OCI-LY3 (cell line): Measurements from ENCODE around the gene TRIM46.
"Not testable (repeated sequence)": the region's sequence is repeated elsewhere in the genome, so short reads cannot be mapped to it uniquely, and the experiment has no call there.

Source experiments
- EZH2phosphoT487 ChIP-seq: fragments of 200-600 bp; shearing (Covaris generic); IDR thresholded peaks from 2 replicates; pipeline ENCODE4 v1.6.1; 2018; ENCODE audit warnings: antibody characterized with exemption, mixed run types, low read depth
- TF ChIP-seq, protein P1 (sequence below): fragments of 200-600, 300-600 bp; sonication (generic); IDR thresholded peaks from 2 replicates; pipeline ENCODE4 v1.5.1; 2014; ENCODE audit warnings: antibody characterized with exemption, low read length, low read depth

DNA sequence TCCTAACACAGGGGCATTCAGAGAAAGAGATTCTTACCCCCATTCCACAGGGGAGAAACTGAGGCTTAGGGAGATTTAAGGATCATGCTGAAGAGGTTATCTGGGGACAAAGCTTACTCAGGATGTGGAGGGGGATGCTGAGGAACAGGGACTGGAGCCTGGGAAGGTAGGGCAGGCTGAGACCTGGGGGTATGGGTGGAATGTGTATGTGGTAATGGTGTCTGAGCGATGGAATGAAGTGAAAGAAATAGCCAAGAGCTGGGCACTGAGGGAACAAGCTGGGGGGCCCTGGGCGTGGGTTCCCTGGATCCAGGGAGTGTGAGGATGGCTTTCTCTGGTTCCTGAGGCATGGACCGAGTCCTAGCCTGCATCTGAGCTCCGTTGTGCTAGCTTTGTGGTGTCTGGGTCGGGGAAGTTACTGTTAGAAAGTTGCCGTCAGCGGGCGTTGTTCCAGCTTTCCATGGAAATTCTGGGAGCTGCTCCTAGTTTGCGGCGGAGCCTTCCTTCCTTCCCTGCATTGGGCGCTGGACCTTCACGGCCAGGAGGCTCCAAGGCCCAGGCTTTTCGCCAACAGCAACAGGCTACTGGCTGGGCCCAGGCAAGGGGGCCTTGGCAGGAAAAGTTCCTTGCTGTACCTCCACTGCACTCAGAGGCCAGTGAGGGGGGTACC lies 37.9 kb downstream of the TRIM46 start:
- TF ChIP-seq, protein P1, sequence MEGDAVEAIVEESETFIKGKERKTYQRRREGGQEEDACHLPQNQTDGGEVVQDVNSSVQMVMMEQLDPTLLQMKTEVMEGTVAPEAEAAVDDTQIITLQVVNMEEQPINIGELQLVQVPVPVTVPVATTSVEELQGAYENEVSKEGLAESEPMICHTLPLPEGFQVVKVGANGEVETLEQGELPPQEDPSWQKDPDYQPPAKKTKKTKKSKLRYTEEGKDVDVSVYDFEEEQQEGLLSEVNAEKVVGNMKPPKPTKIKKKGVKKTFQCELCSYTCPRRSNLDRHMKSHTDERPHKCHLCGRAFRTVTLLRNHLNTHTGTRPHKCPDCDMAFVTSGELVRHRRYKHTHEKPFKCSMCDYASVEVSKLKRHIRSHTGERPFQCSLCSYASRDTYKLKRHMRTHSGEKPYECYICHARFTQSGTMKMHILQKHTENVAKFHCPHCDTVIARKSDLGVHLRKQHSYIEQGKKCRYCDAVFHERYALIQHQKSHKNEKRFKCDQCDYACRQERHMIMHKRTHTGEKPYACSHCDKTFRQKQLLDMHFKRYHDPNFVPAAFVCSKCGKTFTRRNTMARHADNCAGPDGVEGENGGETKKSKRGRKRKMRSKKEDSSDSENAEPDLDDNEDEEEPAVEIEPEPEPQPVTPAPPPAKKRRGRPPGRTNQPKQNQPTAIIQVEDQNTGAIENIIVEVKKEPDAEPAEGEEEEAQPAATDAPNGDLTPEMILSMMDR = not testable (repeated sequence)
- not testable (repeated sequence) for TF ChIP-seq EZH2phosphoT487
